ENCODE measurements around the gene PLD3.
A peak's percentile ranks its signal among the peaks of the same experiment; 100 is the strongest.
"Not testable (repeated sequence)": the region's sequence is repeated elsewhere in the genome, so short reads cannot be mapped to it uniquely, and the experiment has no call there.

Gene PLD3

DNA sequence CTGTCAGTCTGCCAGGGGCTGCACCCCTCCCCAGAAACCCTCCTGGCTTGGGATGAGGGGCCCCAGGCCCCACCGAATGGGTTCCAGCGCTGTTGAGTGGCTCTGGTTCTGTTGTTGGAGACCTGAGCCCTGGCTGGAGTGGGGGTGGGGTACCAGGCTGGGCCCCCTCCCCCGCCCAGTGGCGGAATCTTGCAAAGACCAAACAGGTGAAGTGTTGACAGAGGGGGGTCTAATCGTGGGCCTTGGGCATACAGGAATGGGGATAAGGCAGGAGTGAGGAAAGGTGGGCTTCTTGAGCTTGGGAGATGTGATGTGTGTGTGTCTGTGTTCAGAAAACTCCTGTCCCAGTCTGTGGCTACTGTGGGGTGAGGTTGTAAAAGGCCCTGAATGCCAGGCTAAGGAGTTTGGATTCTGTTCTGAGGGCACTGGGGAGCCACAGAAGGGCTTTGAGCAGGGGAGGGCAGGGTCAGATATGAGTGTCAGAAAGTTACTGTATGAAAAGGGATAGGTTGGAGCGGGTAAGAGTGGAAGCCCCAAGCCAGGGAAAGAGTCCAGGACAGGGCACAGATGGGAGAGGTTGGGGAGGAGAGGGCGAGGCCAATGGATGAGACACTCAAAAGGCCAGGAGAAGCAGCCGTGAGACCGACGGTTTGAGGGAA is 41.7 kb downstream of the PLD3 start, which contains the start of gene HIPK4:
Gene HIPK4, minus strand, starts transcription at position 98 of the 659 bp plus-strand sequence. CDS start 279 bp downstream, outside the sequence.
- no peak for DNase-seq

DNA sequence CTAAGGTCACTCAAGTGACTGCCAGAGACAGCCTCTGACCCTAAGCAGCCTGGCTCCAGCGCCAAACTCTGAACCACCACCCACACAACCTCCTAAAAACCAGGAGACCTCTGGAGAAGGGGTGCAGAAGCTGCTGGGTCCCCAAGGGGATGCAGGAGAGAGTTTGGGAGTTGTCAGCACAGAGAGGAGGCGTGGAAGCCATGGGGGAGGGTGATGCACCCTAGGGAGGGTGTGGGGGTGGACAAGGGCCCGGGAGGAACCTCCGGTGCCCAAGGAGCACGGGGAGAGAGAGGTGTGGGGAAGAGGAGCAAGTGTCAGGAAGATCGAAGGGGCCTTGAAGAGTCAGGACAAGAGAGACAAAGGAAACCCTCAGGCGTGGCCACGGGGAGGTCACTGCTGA is 43.6 kb downstream of the PLD3 start:
- DNase-seq: no peak

DNA sequence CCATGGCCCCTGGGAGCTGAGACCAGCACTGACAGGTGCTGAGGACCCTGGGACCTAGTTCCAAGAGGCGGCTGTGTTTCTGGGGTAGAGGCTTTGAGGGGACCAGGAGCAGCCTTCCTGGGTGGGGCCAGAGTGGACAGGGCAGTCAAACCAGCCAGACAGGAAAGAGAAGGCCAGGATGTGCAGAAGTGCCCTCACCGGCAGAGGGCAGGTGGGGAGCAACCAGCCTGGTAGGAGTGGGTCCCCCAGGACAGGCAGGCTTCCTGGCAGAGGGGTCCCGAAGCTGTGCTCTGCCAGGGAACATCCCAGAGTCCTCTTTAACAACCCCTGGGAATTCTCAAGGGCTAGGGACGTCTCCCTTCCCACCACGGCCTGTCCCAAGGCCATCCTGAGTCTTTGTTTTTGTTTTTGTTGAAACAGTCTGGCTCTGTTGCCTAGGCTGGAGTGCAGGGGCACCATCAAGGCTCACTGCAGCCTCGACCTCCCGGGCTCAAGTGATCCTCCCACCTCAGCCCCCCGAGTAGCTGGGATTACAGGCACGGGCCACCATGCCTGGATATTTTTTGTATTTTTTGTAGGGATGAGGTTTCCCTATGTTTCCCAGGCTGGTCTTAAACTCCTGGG is 44.5 kb downstream of the PLD3 start:
- DNase-seq: no peak

DNA sequence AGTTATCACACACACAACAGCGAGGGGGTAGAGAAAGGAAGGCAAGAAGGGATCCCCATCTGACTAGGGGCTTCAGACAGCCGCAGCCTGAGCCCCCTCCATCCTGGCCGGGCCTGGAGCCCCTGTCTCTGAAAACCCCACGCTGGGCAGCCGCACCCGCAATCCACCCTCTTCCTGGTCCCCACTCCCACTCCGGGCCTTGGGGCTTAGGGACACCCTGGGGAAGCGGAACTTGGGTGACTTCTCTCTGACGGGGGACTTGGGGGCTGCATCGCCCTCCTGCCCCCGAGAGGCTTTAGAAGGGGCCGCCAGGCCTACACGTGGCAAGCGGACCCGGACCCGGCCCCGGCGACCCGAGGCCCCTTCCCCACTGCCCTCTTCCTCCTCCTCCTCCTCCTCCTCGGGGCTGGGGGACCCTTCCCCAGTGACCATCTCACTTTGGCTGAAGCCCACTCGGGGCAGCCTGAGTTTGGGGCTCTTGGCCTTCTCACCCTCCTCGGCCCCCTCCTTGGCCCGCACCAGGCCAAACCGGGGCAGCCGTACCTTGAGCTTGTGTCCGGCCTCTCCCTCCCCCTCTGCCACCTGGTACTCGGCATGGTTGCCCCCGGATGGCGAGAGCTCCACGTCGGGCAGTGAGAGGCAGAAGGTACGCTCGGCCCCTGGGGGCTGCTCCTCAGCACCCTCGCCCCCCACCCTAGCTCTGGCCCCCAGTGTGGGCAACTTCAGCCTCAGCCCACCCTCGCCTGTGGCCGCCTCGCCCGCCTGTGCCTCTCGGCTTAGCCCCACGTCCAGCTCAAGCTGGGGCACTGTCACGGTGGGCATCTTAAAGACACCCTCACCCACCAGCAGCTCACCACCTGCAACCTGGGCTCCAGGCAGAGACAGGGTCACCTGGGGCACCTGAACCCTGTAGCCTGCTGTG is 45.7 kb downstream of the PLD3 start:
- no peak for DNase-seq

DNA sequence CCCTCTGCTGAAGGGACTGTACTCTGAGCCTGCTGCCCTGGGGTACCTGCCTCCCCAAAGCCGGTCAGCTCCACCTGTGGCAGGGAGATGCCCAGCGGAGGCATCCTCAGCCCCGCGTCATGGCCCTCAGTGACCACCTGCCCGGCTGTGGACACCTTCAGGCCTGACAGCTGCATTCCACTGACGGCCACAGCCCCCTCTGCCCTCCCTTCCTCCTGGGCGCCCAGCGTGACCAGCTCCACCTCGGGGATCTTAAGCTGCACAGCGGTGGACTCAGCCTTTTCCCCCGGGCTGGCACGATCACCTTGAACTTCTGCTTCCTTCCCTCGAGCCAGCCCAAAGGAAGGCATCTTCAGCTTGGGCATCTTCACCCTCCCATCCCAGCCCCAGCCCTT is 46.3 kb downstream of the PLD3 start:
- DNase-seq: no peak

DNA sequence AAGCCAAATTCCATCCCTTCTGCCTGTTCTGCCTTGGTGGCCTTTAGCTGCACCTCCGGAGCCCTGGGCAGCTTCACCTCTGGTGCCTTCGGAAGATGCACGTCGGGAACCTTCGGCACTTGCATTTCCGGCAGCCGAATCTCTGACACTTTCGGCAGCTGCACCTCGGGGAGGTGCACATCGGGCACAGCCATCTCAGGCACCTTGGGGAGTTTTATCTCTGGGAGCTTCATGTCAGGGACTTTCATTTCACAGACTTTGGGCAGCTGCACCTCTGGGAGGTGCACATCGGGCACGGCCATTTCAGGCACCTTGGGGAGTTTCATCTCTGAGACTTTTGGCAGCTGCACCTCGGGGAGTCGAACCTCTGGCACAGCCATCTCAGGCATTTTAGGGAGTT is 47.5 kb downstream of the PLD3 start:
- DNase-seq: no peak

DNA sequence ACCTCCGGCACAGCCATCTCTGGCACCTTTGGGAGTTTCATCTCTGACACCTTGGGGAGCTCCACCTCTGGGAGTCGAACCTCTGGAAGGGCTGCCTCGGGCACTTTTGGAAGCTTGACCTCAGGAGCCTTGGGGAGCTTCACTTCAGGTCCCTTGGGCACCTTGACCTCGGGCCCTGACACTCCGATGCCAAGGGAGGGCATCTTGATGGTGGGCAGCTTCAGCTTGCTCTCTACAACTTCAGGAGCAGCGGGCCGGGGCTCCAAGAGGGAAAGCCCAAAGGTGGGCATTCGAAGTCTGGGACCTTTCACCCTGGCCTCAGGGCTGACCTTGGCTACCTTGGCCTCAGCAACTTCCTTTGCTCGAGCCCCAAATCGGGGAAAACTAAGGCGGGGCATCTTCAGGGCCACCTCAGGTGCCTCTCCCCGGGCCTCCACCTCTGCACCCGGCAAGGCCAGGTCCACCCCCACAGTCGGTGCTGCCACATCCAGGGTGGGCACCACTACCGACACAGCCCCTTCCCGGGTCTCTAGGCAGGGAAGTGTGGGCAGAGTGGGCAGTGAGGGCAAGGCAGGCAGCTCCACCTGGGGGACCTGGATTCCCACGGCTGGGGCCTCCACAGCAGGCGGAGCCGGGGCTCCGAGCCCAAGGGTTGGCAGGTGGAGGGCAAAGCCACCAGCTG is 48.5 kb downstream of the PLD3 start:
- no peak for DNase-seq

DNA sequence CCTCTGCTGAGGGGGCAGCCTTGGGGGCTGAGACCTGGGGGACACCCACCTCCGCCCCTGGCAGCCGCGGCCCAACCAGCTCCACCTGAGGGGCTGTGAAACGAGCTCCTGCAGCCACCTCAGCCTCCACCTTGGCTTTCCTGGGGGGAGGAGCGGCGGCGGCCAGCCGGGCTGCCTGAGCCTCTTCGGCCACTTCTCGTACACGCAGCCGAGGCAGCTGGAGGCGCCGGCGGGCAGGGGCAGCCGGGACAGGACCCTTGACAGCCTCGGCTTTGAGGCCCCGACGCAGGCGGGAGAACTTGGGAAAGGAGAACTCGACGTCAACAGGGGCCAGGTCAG is 49.0 kb downstream of the PLD3 start:
- no peak for DNase-seq

DNA sequence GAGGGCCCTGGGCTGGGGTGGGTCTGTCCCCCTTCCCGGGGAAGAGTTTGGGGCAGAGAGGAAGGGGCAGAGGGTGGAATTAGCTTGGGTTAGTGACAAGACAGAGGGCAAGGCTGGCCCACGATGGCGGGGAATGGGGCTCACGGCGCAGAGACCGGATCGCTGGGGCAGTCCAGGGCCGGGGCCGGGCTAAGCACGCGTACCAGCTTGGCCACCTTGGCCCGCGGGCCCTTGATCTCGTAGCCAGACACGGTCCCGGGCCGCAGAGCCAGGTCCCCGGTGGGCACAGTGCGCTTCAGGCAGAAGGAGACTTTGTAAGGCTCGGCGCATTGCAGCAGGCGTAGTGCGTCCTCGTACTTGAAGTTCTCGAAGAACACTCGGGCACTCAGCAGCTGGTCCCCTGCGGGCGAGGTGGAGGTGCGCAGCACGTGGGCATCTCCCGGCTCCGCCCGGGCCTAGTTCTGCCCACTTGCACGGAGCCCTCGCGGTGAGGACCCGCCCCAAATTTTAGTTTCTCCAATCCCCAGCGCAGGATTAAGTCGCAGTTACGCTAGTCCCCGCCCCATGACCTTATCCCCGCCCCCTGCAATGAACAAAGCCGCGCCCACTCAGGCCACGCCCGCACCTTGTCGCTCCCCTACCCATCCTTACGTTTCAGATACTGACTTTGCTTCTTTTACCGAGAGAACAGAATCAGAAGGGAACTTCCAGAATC is 50.1 kb downstream of the PLD3 start:
- peak in 1 of 14 donors; percentile 3 for DNase-seq

DNA sequence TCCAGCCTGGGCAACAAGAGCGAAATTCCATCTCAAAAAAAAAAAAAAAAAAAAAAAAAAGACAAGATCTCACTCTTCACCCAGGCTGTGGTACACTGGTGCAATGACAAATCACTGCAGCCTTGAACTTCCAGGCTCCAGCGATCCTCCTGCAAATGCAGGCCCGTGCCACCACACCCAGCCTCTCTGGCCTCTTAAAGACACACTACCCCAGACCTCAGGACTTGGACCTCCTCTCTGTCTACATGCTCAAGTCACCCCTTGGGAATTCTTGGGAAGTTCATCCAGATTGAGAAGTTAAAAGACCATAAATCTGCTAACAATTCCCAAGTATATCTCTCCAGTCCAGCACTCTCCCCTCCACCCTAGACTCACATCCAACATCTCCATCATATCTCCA is 52.1 kb downstream of the PLD3 start:
- no peak for DNase-seq

DNA sequence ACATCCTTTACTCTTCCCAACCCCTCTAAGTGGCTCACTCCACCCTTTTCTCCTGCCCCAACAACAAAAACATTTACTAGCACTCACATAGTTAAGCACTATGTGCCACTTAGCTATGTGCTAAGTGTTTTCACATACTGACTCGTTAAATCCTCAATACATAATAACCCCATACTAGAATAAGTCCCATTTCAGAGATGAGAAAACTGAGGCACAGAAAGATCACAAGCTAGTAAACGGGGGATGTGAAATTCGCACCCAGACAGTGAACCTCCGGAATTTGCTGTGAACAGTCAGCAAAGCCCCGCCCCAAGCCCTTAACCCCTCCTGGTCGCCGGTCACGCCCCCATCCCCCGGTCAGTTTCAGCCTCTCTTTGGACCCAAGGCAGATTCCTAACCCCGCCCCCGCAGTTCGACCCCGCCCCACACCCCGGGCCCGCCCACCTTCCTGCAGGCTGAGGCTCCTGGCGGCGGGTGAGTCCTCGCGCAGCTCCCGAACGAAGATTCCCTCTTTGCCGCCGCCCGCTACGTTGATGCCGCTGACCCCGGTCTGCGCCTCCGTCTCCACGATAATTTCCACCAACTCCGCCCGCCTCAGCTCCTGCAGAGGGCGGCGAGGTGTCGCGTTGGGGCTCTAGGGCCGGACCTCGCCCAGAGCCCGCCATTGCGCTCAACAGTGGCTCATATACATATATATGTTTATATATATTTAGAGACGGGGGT is 54.9 kb downstream of the PLD3 start:
- peak in 10 of 14 donors; percentile 5 to 65 (median 24) for DNase-seq

DNA sequence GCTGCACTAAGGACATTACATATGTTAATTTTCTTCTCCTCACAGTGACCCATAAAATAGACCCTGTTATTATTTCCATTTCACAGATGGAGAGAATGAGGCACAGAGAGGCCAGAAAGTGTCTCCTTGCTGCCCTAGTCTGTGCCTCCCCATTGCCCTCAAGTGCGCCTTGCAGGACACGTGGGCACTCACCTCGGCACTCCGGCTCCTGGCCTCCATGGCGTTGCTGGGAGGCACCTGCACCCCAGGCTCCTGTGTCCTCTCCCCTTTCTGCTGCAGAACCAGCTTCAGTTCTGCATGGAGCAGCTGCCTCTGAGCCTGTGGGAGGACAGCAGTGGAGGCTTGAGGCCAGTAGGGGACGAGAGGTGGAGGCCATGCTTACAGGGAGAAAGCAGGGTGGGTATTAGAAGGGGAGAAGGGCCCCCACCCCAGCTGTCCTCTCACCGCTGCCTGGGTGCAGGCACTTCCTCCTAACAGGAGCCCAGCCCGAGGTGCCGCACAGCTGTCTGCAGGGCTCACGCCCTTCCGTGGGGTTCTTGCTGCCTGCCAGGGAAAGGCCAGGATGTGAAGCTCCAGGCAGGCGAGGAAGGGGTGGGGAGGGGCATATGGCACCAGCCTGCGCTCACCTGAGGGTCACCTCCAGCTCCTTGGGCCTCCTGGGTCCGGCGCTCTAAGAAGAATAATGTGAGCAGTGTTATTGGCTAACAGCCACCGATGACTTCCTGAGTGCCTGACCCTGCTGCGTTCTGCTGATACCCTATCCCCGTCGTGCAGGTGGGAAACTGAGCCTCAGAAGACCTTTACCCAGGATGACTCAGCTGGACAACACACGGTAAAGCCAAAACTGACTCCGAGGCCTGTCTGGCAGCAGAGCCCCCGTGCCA is 59.5 kb downstream of the PLD3 start:
- no peak for DNase-seq

DNA sequence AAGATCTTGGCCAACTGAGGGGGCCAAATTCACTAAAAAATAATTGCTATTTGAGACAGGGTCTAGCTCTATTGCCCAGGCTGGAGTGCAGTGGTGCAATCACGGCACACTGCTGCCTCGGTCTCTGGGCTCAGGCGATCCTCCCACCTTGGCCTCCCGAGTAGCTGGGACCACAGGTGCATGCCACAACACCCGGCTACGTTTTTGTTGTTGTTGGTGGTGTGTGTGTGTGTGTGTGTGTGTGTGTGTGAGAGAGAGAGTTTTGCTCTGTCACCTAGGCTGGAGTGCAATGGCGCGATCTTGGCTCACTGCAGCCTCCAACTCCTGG is 60.1 kb downstream of the PLD3 start:
- DNase-seq: not testable (repeated sequence)

DNA sequence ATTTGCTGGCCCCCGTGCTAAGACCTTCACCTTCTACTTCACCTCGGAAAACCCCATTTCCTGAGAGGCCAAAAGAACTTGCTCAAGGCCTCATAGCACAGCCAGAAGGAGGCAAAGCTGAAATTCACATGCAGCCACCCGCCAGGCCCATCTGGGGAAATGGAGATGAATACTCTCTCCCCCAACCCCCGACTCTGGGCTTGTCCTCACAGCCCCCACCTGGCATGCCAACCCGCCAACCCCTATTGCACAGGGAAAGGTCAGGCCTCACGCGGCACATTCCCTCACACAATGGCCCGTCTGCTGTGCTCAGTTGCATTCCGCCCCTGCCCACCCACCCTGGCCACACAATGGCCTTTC is 61.5 kb downstream of the PLD3 start:
- no peak for DNase-seq

DNA sequence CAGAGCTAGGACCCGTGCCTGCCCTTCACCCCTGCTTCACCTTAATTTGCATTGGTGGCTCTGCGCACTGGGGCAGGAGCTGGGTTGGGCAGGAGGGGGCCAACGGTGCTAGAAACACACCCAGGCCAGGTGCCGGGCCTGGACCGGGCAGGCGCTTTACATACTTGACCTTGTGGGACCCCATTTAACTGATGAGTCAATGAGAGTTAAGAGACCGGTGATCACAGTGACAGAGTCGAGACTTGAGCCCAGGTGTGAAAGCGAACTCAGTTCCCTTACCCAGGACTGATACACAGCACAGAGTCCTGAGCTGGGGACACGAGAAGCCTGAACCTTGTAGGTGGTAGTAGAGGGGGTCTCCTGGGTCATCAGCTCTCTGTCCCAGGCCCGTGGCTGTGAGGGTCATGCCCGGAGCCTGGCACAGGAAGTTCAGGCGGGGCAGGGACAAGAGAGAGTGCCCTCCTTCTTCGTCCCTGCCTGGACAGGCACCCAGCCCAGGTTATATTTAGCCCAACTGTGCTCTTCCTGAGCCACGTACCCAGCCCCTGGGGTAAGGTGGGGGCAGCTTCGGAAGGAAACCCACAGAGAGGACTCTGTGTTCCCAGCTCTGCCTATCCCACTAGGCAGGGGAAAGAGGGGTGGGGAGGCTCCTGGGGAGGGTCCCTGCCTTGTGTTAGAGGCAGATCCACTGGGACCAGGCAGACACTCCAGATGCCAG is 62.8 kb downstream of the PLD3 start:
- DNase-seq: no peak

DNA sequence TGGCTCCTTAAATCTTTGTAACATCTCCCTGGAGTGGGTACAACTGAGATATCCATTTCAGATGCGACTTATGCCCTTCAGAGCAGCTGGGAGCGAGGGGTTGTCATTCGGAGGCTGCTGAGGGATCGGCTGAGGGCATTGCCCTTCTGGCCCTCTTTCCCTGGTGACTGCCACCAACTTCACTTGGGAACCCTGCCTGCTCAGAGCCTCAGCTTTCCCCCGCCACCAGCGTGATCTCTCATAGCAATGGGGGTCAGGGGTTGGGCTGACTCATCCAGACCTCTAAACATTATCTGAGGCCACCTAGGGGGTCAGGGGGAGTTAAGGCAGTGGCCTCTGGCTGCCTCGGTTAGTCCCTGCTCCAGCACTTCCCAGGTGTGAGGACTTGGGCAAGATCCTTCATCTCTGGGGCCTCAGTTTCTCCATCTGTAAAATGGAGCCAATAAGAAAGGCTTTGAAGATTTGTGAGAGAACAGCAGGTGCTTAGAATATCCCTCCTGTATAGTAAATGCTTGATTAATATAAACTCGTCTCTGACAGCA is 63.5 kb downstream of the PLD3 start:
- no peak for DNase-seq

DNA sequence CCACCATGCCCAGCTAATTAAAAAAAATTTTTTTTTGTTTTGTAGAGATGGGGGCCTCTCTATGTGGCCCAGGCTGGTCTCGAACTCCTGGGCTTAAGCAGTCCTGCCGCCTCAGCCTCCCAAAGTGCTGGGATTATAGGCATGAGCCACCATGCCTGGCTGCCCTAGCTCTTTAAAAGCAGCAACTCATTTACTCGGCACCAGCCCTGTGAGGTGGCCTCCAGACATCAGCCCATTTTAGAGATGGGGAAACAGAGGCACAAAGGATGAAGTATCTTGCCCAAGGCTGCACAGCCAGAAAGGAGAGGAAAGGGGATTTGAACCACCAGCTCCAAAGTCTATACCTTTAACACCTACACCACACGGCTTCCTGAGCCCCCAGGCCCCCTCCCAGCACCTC is 64.4 kb downstream of the PLD3 start:
- no peak for DNase-seq

DNA sequence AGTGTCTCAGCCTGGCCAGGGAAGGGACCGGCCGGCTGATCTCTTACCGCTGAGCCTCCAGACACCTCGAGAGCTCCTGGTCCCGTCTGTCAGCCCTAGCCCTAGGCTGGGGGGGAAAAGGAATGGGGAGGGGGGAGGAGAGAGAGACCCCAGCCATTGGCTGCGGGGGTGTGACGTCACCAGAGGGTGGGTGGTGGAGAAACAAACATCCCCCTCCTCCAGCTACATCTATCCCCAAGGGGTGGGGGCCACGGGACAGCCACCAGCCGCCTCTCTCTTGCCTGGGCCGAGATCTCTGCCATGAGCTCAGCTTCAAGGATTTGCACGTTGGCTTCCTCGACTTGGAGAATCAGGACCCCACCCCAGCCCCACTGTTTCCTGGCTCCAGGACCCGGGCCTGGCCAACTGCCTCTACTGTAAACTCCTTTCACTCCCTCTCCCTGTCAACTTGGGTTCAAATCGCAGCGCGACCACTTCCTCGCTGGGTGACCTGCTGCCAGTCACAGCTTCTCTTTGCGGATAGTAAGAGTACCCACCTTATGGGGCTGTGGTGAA is 64.9 kb downstream of the PLD3 start, which contains the start of gene PRX:
Gene PRX, minus strand, starts transcription at position 88 of the 555 bp plus-strand sequence. CDS start 5,446 bp downstream, outside the sequence.
- no peak for DNase-seq
